GM12801 (cell line): ENCODE results near the gene CLDN6.

Source experiments
- CTCF ChIP-seq: IDR thresholded peaks from one replicate; pipeline ENCODE4 v1.5.1; 2011; ENCODE audit warnings: control low read depth; ENCODE audit not compliant: insufficient read length; ENCODE audit errors: extremely low read depth

Gene CLDN6

GRCh38 chr16:2976673-2977072 lies 41.3 kb downstream of the CLDN6 start:
- TF ChIP-seq CTCF = no peak

- no peak for TF ChIP-seq CTCF
Observed at GRCh38 chr16:2976201-2976600, 41.8 kb downstream of the CLDN6 start.

- no peak for TF ChIP-seq CTCF
Observed at GRCh38 chr16:2975161-2975795, 42.7 kb downstream of the CLDN6 start.

GRCh38 chr16:2974319-2975056 lies 43.5 kb downstream of the CLDN6 start:
- TF ChIP-seq CTCF = no peak

GRCh38 chr16:2973605-2974318 lies 44.2 kb downstream of the CLDN6 start:
- TF ChIP-seq CTCF = no peak

GRCh38 chr16:2973093-2973492 lies 44.9 kb downstream of the CLDN6 start:
- TF ChIP-seq CTCF = no peak

- TF ChIP-seq CTCF = no peak
Observed at GRCh38 chr16:2971985-2972784, 45.8 kb downstream of the CLDN6 start.
